T1000 (cell line): ENCODE results near the gene THRB.
A peak's percentile ranks its signal among the peaks of the same experiment; 100 is the strongest.

Source experiments
- DNase-seq: peaks from one replicate; lab custom pipeline; 2025; ENCODE audit warnings: mixed read lengths; lab: John Stamatoyannopoulos, UW

The THRB gene

DNA sequence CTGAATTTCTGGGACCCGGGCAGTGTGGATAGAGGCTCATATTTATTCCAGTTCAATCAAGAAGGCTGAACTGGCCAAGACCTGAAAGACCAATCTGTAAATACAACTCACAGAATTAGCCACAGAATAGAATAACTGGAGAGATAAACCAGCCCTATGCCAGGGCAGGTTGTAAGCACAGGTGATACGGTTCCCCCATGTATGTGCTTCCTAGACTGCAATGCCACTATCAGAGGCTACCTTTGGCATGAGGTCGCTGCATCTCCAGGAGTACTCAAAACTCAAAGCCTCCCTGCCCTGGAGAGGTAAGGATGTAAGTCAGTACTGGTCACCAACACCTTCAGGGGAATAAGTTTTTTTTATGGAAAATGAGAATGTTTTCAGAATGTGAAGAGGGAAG lies 314.0 kb downstream of the THRB start:
- no peak for DNase-seq

DNA sequence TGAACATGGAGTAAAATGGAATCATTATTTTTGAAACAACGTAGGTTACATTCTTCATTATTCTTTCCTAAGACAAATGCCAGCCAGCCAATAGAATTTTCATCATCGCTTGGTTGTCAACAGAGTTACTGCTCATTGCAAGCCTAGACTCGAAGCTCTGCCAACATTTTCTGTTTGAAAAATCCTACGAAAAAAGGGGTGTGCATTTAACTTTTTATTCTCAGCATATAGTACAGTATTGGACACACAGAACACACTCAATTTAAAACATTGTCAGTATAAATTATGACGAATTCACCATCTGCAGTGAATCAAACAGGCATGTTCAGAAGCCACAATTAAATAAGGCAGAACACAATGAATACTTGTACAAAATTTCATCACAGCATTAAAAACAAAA lies 317.4 kb downstream of the THRB start:
- DNase-seq: no peak

DNA sequence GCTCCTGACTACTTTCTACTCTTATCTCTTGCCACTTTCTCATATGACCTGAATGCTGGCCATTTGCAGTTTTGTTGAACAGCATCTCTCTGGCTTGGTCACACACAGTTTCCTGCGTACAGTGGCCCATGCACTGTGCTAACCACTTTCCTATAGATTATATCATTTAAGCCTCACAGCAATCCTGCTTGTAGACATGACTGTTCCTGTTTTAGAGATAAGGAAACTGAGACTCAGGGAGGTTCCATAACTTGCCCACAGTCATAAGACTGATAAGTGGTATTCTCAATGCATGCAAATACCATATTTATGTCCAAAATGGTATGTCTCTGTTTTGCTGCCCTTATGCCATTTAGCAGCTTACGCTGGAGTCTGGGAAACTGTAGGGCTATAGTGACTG lies 320.0 kb downstream of the THRB start:
- DNase-seq: no peak

DNA sequence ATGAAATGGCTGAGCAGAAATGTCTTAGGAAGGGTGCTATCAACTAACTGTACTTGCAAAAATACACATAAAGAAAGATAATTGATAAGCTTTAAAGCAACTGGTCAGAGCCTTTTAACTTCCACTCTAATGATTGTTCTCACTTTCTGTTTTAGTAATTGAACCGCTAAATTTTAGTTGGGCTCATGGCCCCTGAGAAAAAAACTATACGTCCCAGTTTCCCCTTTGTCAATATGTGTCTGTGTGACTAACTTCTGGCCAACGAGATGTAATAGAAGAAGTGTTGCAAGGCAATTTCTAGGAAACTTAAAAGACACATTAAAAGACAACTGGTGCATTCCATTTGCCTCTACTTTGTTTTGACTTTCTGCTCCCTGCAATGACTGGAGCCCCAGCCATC lies 325.7 kb downstream of the THRB start:
- DNase-seq: no peak

DNA sequence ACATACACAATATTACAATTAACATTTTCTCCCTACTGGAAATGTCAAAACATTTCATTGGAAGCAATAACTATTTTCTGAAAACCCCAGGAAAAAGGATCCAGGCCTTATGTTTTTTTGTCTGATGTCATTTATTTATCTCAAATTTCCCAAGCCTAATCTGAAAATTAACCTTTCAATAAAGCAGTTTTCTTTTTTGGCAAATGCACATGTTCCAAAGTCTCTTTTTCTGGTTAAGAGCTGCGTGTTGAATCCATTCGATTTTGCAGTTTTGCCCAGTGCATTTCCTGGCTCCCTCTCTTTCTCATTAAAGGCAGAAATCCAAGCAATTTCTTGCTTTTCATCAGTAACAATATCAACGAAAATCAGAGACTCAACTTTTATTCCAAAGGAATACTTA lies 327.2 kb downstream of the THRB start:
- DNase-seq: no peak

DNA sequence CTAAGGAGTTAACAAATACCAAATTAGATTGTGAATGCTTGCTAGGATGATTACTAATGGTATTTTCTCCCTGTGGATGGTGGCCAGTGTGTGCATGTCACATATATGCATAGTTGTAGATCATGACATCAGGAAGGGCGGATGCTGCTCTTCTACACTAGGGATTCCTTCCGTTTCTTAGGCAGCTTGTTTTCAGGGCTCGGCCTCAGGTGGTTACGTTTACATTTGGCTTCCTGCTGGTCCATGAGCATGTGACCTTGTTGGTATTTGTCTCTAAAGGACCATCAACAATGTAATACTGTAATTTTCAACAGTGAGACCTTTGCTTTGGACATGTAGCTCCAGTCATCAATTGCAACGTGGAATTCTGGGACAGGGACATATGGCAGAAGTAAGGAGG lies 328.1 kb downstream of the THRB start:
- no peak for DNase-seq

DNA sequence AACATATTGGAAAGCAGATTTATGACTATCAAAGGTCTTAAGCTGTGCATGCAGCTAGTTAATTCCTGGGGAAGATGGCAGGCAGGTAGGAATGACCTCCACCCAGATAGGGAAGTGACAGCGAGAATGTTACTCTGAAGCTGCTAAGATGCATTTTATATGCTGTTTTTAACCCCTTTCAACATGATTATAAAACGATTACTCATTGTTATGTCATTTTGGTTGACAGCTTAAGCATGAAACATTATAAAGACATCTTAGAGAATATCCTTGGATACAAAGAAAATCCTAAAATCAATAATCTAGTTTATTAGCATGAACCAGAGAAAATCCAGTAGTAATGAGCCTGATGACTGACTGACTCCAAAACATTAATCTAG lies 329.1 kb downstream of the THRB start:
- no peak for DNase-seq

DNA sequence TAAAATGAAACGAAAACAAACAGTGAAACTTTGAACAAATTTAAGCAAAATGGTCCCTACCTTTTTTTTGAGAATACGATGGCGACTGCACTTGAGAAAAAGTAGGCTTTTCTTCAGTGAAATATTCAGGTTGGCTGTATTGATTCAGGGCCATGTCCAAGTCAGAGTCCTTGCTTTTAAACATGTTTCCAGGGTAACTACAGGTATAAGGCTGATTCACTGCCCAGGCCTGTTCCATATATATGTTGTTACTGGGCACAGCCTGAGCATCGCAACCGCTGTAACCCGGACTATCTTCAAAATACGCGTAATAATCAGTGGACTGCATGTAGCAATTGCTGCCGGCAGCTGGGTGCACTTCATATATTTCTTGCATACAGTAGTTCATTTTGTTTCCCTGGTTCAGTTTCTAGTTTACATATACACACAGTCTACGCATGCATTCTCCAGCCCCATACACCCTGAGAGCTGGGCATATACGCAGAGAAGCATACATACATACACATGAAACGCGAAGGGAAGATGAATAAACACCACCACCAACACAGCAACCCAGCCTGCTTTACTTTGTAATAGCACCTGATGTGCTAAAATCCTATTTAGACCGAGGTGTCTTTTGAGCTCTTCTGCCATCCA lies 329.6 kb downstream of the THRB start:
- DNase-seq: no peak

DNA sequence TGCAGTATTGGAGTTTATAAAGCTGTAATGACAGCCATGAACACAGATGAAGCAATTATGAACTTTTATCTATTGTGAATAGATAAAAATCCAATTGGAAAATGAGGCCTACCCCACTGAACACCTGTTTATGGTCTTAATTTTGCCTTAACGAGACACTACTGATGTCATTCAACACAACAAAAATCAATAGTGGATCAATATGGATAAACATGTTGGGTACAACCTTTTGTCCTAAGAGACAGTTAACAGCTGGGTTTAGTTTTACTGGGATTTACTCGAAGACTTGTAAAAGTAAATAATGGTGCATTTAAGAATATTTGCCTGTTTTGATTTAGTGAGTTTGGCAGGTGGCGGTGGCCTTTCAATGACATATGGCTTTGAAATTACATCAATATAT lies 331.7 kb downstream of the THRB start:
- no peak for DNase-seq

DNA sequence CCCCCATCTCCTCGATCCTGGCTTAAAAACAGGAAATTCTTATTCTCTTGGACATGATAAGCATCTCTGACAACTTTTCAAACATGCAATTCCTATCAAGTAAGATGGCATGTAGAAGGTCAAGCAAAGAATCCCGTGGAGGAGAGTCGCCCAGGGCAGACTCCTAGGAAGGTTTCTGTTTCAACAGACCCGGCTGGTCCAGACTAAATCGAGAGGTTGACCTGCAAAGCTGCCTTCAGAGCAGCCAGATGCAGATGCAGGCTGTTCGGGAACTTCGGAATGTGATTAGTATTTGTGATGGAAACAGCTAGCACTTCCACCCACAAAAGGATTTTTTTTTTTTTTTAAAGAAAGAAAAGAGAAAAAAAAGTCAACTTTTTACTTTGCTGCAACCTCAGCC lies 332.8 kb downstream of the THRB start:
- no peak for DNase-seq

DNA sequence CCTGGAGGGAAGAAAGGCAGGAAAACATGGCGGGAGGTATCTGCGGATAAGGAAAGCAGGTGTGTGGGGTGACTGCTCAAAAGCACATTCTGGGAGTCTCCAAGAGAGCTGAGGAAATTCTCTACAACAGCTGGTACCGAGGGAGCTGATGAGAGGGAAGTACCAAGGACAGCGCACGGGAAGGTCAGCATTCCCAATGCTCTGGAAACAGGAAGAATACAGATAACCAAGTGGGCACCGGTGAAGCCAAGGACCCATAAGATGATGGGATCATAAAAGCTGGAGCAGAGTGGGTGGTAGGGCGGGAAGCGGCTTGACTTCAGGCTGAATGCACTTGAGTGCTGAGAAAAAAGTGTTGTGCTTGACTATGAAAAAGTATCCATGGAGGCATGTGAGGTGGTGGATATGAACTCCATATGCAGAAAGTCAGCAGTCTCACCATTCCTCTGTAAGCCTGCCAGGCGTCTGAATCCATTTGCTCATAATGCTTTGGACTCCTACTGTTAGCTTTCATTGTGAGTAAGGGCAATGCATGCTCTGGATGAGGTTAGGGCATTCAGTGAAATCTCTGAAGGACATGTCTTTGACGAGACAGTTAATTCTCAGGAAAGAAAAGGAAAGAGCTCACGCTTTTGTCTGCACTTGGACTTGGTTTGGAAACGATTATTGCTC lies 334.1 kb downstream of the THRB start:
- no peak for DNase-seq

DNA sequence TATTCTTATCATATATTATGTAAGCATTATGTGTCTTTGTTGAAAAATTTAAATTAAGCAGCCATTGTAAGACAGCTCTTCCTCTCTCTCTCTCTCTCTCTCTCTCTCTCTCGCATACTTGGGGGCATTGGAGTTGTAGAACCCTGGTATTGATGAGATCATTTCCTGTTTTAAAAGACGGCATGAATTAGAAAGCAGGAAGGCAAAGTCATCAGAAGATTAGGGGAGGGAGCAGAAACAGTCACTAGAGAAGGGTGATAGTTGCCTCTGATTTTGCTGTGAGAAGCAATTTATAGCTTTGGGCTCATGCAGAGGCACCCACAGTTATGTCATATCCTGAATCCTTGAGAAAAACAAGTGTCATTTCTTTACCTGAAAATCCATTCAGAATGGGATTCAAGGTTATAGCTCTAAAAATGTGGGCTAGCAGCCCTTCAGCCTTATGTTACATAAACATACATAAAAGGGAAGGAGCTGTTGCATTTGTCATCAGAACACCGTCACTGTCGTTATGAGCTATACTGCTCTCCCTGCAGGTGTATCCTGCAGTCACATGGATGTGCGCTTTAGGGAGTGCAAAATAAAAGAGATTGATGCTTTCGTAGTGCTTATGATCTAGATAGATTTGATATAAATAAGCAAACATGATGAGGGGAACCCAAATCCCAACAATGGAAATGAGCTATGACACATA lies 335.7 kb downstream of the THRB start:
- DNase-seq: no peak

DNA sequence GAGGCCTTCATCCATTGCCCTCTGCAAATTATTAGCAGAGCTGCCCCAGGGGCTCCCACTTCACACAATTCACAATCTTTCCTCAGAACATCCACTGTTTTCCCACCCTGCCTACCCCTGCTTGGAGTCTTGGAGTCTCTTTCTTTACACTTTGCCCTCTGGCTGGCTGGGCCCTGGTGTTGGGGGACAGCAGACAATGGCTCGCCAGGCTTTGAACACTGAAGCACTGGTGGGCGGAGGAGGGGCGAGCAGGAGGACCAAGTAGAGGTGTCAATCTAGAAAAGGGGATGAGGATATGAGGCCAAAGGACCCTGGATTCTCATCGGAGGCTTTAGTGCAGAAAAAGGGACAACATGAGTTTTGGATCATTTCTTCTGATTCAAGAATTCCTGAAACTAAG lies 337.5 kb downstream of the THRB start:
- no peak for DNase-seq

DNA sequence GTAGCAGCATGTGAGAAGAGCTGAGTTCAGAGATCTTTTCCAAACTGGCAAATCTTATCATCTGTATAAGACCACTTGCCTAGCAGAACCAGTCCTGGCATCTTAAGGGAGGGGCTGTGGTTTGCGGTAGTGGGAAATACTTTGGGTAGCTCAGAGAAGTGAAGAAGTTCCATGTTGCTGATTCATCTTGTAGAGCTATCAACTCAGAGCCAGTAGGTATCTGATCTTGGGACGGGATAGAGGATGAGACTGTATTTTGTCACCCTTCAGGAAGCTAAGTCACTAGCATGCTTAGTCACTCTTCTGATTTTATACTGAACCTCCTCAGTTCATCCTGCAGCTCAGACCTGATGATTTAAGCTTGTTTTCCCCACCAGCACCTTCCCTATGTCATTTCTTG lies 338.2 kb downstream of the THRB start:
- peak; percentile 62 for DNase-seq

DNA sequence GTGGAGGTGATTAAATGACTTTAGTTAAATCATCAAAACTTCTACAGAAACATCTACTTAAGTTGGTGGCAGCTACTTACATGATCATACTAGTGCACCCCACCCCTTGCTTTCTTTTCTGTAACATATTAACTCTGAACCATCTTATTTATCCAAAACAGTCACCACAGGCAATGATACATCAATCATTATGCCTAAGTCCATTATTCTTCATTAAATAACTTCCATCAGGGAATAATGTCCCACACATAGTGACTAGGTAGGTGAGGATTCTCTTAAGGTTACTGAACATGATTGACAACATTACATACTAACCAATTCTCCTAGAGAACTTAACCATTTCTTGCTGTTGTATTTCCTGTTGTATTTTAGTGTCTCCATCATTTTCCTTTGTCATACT lies 339.4 kb downstream of the THRB start:
- no peak for DNase-seq

DNA sequence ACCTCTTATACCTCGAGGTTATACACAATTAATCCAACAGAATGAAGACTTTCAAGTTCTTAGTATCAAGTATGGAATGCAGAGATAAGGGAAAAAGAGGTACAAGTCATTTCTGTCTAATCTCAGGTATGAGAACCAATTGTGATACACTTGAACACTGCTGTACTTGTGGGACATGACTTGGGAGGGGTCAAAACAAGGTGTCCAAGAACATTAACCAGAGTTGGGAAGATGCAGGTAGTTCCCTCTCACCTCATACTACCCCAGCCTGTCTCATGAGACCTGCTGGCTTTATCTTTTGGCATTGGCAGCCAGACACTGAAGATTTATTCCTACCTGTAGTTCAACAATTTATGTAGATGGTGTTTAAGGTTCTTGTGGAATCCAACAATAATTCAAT lies 339.9 kb downstream of the THRB start:
- no peak for DNase-seq

DNA sequence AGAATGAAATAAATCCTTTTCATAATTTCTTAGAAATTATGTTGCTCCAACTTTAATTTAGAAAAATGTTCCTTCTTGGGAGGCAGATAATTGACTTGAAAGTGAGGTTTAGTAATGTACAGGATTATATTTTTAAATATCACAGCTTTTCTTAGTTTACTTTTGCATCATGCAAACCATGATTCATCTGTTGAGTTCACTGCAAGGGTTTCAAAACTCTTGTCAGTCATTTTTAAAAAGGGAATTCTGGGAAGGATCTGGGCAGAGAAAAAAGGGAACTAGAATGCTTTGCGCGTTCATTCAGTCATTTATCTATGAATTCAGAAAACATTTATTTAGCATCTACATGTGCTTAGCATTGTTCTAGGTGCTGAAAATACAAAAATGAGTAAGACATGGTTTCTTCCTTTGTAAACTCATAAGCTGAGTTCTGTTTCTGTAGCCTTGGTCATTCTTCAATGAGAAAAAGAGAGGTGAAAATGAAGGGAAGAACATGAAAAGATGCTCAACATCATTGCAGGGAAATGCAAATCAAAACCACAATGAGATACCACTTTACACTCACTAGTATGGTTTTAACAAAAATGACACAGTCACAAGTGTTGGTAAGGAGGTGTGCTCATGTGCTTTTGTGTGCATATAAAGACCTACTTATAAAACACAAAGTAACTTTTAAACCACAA lies 340.5 kb downstream of the THRB start:
- DNase-seq: no peak

DNA sequence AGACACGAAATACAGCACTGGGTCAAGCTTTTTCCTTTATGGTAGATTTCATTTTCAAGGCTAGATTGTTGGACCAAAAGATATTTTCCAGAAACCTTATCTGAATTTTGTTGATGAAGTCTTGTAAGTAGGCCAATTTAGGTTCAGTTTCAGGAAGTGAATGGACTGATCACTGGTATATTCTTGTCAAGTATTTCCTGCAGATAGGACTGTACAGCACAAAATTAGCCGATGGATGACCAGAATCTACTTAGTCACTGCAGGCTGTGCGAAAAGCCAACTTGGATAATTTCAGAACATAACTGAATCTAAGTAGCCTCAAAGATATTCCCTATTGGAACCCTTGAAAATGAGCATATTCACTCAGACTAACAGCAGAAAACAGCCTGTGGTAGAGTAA lies 343.1 kb downstream of the THRB start:
- no peak for DNase-seq

DNA sequence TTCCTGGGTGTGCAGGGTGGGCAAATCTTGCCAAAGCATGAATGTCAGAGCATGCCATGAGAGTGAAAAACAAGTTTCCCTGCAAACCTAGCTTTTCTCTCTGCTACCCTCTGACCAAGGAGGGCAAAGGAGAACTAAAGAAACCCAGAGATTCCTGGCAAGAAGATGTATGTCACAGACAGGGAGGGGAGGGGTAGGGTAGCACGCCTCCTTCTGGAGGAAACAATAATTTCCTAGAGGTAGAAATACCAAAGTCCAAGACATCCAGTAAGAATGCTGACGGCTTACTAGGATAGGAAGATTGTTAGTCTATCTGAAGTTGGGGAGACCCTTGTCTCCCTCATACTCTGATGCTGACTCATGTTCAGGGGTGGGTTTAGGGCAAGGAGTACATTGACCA lies 345.6 kb downstream of the THRB start:
- no peak for DNase-seq

DNA sequence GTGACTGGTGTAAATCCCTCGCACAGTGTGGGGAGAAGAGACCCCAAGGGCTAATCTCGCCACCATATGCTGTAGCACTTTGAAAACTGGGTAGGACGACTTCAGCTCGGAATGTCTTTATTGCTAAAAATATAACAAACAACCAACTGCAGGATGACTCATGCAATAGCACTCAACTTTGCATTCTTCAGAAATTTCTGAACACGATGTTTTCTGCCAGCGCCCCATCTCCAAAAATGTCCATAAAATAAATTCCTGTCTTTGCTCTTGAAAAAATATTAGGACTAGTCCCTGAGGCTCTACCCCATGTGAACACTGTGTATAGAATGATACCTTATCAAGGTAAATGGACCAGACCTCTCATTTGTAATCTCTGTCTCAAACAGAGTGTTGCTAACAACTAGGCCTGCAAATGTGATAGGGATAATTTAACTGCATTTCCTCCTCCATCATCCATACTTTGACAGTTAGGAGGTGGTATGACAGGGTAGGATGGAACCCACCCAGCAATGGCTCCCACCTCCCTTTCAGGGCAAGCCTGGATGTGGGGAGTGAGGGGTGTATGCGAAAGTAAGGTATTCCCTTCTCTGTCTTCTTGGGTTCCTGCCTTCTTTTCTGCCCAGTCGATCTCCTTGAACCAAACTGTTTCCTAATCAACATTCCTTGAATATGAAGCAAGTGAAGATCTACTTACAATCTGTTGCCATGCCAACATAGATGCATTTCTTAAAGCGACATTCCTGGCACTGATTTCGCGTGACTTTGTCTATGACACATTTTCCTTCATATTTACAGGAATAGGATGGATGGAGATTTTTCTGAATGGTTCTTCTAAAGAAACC lies 348.4 kb downstream of the THRB start:
- peak; percentile 50 for DNase-seq

DNA sequence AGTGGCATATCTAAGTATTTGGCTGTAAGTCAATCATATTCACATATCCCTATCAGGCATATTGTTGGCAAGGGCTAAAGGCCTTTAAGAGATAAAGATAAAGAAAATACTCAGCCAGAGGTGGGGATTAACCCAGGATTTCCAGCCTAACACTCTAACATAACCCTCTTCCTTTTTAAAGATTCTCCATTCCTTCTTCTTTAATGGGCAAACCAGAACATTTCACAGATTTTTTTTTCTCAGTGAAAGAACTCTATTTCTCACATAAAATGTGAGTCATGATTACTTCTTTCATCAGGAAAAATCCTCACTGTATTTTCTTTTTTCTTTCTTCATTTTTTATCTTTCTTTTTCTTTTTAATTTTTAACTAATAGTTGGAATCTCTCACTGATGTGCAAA lies 349.2 kb downstream of the THRB start:
- no peak for DNase-seq

DNA sequence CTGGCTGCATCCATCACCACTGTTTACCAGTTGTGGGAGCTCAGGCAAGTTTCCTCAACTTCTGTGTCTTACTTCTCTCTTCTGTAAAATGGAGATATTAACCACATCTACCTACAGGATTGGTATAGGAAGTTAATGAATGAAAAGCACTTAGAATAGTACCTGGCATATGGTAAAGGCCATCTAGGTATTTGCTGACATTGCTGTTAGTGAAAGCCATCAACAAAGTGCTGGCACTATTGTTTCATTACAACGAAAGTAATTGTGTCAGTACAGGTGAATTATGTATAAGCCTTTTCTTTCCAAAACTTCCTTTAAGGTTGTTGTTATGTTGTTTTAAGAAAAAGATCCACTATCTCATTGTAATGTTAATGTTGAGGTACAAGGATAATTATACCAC lies 352.5 kb downstream of the THRB start:
- no peak for DNase-seq
